ENCODE data around the gene SOX15. TPM values are rescaled to one million over a fixed set of nuclear protein-coding genes. Genes with fewer than 3 reads are reported as not detected.
"Not testable (repeated sequence)": the region's sequence is repeated elsewhere in the genome, so short reads cannot be mapped to it uniquely, and the experiment has no call there.

The SOX15 gene
- total RNA-seq, 1 donor from 2014 or later: 0.20 TPM

DNA sequence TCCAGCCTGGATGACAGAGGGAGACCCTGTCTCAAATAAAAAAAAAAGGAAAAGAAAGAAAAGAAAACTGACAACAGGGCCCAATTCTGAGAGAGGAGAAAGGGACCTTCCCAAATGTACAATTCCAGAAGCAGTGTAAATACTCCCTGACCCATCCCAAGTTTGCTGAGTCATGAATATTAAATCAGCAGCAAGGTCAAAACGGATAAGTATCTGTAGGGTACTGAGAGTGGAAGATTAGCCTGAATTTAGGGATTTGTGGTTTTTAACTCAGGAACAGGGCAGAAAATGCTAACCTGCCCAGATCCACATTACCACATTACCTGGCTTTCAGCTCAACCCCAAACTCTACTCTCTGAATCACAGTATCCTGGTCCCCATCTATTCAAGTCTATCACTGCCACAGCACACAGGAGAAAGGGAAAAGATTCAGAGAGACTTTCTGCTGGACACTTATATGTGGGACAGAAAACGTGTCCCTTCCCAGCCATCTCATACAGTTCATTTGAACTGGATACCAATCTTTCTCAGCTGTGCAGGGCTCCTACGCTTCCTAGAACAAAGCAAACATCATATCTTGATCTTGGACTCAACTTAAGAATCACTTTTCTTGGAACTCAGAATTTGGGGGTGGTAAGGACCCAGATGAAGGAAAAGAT lies 21.9 kb upstream of the SOX15 start:
- no peak for ATAC-seq
- no peak for DNase-seq (ENCODE audit: low spot score)

DNA sequence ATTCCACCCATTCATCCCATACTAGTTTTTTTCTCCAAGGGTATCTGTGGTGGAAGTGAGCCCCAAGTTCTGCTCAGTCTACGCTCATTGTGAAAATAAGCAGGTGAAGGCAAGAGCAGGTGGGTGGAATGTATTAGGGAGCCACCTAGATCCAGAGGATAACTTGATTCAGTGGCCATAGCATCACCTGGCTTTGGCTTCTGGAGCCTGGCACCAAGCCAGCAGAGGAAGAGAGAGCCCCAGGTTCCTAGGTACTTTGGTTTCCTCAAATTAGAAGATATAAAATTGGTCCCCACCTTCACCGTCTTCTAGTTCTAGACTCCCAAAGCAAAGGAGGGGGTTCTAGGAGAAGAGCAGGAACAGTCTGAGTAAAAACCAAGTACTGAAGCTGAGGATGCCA lies 20.7 kb upstream of the SOX15 start:
- no peak for ATAC-seq
- DNase-seq (ENCODE audit: low spot score): no peak

DNA sequence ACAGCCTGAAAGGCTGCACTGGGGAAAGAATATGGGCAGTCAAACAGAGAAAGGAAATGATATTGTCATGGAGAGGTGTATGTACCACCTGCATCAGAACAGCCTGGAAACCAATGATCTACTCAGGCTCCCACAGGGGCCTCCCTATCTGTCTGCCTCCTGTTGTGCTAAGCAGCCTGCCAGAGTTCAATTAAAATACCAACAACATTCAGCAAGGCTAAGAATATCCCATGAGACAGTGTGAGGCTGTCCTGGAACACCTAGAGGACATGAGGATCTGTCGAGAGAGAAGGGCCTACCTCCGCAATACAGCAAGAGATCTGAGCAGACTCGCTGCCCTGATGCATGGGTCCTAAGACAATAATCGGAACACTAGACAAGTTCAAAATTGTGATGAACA lies 16.4 kb upstream of the SOX15 start:
- ATAC-seq (no peak), DNase-seq (ENCODE audit: low spot score) (no peak)

DNA sequence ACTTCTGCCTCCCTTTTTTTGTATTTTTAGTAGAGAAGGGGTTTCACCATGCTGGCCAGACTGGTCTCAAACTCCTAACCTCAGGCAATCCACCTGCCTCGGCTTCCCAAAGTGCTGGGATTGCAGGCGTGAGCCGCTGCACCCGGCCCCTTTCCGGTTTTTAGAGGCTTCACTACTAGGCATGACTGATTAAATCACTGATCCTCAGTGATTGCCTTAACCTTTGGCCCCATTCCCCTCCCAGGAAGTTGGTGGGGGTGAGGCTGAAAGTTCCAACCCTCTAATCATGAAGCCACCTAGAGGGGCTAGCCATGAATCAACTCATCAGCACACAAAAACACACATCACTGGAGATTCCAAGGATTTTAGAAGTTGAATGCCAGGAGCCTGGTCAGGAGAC lies 7.7 kb upstream of the SOX15 start:
- ATAC-seq; DNase-seq (ENCODE audit: low spot score): not testable (repeated sequence)

DNA sequence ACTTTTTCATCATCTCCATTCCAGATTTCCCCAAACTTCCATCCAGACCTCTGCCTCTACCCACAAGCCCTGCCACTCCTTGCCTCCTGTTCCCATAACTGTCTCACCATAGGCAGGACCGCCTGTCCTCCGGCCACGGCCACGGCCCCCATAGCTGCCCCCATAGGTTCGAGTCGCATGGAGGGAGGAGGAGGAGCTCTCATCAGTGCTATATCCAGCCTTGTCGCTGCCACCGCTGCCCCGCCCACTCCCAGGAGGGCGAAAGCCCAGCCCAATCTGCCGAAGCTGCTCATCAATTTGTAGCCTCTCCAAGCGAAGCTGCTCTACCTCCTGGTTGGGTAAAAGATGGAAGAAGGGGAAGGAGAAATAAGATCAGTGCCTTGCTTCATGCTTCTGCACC lies 3.4 kb upstream of the SOX15 start:
- DNase-seq (ENCODE audit: low spot score) (no peak), ATAC-seq (no peak)

DNA sequence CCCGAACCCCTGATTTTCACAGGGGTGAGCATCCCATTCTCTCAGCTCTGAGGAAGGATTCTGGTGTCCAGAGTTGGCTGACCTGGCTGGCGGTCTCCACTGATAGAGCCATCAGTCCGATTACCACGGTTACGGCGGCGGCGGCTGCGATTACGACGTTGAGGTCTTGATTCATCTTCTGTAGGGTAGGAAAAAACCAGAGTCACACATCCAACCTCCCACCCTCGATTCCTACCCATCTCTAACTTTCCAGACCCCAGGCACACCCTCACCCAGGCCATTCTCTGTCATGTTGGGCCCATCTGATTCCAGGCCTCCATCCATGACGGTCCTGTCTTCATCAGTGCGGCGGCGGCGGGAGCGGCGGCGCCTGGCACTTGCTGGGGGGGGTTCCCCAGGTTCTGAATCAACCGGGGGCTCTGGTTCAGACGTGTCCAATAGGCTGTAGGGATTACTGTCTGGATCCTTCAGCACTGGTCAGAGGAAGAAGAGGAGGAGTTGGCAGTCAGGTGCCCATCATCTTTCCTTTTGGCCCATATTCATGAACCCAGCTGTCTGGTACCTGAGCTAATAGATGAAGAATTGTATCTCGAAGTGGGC lies 2.6 kb upstream of the SOX15 start:
- DNase-seq (ENCODE audit: low spot score) (no peak), ATAC-seq (no peak)

DNA sequence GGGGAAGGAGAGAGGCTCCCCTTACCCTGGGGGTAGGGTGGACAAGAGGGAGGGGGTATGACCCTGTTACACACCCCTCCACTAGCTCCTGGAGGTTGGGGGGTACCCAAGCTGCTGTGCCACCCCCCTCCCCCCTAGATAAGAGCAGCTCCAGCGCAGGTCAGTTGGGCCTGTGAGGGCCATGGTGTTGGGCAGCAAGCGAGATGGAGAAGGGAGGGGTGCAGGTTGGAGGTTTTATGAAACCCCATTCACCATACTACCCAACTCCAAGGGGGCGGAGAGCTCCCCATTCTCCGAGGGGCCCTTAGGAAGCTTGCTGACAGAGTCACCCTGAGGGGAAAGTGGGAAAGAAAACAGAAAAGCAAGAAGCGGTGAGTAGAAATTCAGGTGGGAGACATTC lies 1.7 kb upstream of the SOX15 start:
- DNase-seq (ENCODE audit: low spot score) (no peak), ATAC-seq (no peak)

DNA sequence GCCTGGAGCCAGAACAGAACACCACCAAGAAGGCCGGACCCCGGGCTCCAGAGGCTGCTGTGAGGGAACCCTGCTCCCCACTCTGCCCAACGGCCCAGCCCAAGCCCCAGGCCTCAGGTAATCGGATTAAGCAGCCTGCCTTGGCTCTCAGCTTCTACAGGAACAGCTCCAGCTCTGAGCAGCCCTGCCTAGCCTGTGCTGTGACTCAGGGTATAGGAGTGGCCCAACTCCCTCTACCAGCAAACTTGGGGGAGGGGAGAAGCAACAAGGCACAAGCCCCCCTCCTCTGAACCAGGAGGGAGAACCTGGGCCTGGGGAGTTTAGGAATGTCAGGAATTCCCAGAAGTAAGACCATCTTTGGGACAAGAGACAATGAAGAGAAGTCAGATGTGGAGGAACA lies 849 bp upstream of the SOX15 start:
- ATAC-seq (no peak), DNase-seq (ENCODE audit: low spot score) (no peak)

DNA sequence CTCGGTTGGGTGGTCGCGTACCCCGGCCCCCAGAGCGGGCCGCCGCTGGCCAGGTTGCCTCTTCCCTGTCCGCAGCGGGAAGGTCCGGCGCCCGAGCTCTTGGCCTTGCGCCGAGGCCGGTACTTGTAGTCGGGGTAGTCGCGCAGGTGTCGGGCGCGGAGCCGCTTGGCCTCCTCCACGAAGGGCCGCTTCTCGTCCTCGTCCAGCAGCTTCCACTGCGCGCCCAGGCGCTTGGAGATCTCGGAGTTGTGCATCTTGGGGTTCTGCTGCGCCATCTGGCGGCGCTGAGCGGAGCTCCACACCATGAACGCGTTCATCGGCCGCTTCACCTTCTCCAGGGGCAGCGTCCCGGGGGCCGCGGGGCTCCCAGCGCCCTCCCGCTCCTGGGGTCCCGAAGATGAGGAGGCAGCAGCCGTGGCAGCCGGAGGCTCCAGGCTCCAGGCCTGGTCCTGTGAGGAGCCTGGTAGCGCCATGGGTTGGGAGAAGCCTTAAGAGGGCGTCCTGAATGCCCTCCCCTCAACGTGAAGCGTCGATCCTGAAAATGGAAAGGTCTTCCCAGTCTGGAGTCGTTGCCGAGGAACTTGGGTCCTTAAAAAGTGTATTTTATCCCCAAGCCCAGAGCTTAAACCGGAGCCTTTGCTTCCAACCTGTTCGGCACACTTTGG lies 558 bp downstream of the SOX15 start:
- peak; percentile 68 for DNase-seq (ENCODE audit: low spot score)
- peak; percentile 79 for ATAC-seq

DNA sequence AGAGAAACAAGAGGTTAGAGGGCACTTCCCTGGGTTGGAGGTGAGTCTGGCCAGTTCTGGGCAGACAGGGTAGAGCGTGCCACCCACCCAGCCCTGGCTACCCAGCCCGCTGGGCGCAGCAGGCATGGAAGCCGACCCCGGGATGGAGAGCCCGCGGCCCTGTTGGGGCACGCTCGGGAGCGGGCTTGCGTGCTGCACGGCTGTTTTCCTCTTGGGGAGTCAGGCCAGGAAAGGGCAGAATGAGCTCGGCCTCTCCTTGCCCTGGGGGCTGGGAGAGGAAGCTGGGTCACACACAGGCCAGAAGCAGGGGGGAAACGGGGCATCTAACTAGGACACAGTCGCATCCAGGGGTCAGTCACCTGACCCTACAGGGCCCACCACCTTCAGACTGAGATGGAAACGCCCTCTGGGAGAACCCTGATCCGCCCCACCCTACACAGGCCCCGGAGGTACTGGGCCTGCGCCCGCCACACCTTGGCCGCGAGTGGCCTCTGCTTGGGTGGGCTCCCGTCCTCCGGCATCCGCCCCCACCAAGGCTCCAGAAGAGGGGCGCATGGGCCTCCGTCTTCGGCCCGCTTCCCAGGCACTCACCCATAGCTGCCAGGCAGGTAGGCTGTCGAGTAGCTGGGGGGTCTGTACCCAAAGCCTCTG lies 1.2 kb downstream of the SOX15 start:
- no peak for ATAC-seq

DNA sequence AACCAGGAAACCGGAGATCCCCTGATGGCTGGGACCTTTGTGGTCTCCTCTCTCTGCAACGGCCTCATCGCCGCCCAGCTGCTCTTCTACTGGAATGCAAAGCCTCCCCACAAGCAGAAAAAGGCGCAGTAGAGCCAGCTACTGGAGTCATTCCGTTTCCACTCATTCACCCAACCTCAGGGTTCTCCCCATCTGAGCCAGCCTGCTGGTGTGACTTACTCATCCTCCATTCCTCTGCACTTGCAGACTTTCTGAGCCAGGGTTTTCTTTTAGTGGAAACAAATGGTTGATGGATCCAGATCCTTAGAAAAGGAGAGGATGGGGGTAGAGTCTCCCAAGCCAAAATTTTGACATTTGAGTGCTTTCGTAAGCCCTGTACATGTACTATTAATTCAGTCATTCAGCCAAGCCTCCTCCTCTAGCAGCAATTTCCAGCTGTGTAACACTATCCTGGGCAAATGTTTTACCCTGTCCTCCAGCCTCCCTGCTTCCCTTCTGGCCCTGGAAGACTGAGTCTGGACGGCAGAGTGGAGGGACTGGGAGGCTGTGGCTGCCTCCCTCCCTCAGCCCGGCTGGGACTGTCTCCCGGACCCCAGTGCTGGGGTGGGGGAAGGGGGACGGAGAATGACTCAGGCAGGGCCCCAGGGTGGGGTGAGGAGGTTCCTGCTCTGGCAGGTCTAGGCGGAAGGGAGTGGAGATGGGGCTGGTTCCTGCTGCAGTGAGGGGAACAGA lies 2.3 kb downstream of the SOX15 start:
- no peak for ATAC-seq

More for the DNA sequence above, 1.2 kb downstream of the SOX15 start:
- DNase-seq (ENCODE audit: low spot score): no peak

DNA sequence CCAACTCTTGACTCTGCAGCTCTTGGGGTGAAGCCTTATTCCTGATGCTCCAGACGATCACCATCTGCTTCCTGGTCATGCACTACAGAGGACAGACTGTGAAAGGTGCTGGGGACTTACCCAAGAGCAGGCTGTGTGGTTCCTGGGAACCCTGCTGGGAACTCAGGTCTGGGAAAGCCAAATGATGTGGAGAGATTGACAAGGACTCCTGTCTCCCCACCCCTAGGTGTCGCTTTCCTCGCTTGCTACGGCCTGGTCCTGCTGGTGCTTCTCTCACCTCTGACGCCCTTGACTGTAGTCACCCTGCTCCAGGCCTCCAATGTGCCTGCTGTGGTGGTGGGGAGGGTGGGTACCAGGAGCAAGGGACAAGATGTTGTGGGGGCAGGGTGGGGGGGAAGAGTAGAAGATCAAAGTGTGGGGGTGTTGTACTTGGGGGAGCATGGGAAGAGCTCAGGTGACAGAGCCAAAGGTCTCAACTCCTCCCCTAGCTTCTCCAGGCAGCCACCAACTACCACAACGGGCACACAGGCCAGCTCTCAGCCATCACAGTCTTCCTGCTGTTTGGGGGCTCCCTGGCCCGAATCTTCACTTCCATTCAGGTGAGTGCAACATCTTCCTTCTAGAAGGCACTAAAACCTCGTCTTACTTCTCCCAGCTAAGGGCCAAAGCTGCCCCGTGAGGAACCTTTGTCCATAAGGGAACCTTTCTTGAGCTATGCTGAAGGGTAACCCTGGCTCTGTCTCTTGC lies 3.0 kb downstream of the SOX15 start:
- DNase-seq (ENCODE audit: low spot score) (no peak), ATAC-seq (peak; percentile 7)

More for the DNA sequence above, 2.3 kb downstream of the SOX15 start:
- DNase-seq (ENCODE audit: low spot score): no peak

DNA sequence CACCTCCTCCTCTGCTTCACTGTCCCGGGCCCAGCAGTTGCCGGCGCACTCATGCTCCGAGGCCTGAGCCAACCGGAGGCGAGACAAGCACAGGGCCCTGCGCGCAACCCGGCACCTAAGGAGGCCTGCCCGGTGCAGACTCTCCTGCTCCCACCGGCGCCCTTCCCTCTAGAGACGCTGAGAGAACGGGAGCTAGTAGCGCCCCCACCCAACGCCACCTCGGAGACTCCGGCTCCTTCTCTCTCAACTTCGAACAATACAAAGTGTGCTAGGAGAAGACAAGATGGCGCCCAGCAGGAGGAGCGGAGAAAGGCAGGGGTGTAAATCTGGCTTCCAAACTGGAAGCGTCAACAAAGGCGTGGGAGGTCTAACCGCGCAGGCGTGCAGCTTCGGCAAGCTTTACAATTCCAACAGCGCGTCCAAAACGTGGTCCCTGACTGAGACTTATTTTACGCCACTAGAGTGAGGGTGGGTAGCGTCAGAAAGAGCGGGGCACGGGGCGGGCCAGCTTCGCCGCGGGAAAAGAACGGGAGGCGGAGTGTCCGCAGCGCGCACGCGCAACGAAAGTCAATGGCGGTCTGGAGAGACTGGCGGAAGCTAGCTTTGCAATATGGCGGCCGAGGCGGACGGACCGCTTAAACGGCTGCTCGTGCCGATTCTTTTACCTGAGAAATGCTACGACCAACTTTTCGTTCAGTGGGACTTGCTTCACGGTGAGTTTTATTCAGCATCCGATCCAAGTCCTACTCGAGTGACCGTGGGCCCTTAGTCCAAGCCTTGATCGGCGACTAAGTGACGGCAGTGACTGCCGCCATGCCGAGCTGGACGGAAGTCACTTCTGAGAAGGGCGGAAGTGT lies 6.4 kb downstream of the SOX15 start, which contains the start of gene MPDU1:
Gene MPDU1, plus strand, starts transcription at position 600 of the 857 bp plus-strand sequence. Its CDS starts 11 bp downstream, at position 611.
- peak; percentile 98 for DNase-seq (ENCODE audit: low spot score)
- ATAC-seq: peak; percentile 79

DNA sequence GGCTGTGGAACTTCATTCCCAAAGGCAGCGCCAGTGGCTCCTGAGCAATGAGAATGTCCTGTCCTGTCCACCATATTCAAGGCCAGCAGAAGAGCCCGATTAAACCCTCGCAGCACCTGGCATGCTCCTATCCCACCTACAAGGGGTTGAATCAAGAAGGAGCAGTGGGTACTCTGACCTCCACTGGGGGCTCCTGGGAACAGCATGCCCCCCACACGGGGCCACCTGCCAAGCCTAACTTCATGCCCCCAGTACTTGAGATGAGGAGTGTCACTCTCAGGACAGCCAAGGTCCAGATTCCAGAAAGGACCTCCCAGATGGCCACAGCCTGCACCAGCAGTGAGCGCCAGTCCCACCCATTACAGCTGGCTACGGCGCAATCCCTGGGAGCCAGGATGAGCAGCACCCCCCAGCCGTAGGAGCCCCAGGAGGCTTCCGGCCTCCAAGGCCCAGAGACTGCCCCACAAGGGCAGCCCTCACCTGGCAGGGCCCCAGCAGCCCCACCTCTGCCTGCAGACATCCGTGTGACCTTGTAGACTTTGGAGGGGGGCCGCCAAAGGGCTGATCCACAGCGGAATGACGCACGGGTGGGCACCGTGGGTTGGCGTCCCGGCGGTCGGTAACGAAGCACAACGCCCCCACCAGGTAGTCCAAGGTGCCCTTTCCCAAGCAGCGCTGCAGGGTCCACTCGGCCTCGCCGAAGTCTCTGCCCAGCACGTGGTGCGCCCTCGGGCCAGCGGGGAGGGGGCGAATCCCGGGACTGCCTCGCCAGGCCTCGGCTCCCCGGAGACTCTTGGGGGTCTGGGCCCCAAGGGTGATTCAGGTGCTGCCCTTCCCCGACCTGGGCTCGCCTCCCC lies 7.3 kb downstream of the SOX15 start:
- ATAC-seq (no peak), DNase-seq (ENCODE audit: low spot score) (no peak)

DNA sequence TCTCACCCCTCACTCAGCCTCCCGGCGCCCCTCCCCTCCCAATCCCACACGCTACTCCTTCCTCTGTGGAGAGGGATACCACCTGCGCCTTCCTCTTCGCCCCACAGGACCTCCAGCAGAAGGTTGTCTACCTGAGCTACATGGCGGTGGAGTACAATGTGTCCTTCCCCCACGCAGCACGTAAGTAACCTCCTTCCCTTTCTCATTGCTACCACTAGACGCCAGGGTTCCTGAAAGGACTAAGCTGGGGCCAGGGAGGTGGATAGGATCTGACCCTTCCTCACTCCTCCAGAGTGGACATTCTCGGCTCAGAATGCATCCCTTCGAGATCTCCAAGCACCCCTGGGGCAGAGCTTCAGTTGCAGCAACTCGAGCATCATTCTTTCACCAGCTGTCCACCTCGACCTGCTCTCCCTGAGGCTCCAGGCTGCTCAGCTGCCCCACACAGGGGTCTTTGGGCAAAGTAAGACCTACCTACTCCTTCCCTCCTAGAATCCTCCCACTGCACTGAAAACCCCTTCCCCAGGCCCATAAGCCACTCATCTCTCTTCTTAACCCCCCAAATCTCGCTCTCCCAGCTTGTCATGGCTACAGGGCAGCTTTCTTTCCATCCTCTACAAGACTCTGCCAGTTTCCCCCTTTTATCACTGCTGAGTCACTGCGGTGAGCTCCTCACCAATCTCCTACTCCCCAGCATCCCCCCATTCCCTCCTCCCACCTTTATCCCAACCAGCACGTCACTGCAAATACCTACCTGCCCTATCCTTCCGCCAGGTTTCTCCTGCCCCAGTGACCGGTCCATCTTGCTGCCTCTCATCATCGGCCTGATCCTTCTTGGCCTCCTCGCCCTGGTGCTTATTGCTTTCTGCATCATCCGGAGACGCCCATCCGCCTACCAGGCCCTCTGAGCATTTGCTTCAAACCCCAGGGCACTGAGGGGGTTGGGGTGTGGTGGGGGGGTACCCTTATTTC lies 9.0 kb downstream of the SOX15 start:
- ATAC-seq (no peak), DNase-seq (ENCODE audit: low spot score) (no peak)

DNA sequence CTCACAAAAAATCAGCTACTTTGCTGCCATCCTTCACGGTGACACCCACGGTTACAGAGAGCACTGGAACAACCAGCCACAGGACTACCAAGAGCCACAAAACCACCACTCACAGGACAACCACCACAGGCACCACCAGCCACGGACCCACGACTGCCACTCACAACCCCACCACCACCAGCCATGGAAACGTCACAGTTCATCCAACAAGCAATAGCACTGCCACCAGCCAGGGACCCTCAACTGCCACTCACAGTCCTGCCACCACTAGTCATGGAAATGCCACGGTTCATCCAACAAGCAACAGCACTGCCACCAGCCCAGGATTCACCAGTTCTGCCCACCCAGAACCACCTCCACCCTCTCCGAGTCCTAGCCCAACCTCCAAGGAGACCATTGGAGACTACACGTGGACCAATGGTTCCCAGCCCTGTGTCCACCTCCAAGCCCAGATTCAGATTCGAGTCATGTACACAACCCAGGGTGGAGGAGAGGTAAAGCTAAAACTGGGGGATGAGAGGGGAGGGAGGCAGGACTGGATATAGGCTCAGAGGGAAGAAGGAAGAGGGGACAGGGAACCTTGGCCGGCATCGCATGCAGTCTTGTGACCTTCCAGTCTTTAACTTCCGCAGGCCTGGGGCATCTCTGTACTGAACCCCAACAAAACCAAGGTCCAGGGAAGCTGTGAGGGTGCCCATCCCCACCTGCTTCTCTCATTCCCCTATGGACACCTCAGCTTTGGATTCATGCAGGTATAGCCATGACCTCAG lies 9.9 kb downstream of the SOX15 start:
- ATAC-seq: no peak
- no peak for DNase-seq (ENCODE audit: low spot score)
